WTC11 (cell line): ENCODE measurements around the gene CLBA1. TPM values are rescaled to one million over a fixed set of nuclear protein-coding genes. Genes with fewer than 3 reads are reported as not detected.

Experiments
- ATAC-seq: fragments of 200-7000 bp; cut with Tn5 transposase; 2 replicates; pipeline ENCODE4 v1.10.0; 2021; ENCODE audit warnings: mild to moderate bottlenecking, moderate library complexity
- CTCF ChIA-PET: fragments of 300-600 bp; sonication (Branson Sonifier 250); formaldehyde crosslinking; loops from one replicate; lab custom pipeline; 2021; ENCODE audit warnings: antibody characterized with exemption; lab: Charles Lee
- POLR2A ChIA-PET: fragments of 350-600 bp; sonication (Branson Sonifier 250); formaldehyde crosslinking; loops from one replicate; lab custom pipeline; 2021; ENCODE audit warnings: antibody characterized with exemption; lab: Charles Lee
- DNase-seq: peaks from one replicate; pipeline ENCODE4 v3.0.0; 2021; ENCODE audit warnings: low spot score
- H3K27ac Mint-ChIP-seq: 2 replicates; pipeline ENCODE4 v1.8.0; 2021; ENCODE audit warnings: mixed read lengths
- H3K27me3 Mint-ChIP-seq: 2 replicates; pipeline ENCODE4 v1.8.0; 2021; ENCODE audit warnings: low read depth, mild to moderate bottlenecking, moderate library complexity, mixed read lengths
- H3K36me3 Mint-ChIP-seq: 2 replicates; pipeline ENCODE4 v1.8.0; 2021; ENCODE audit warnings: mixed read lengths
- H3K4me1 Mint-ChIP-seq: 2 replicates; pipeline ENCODE4 v1.8.0; 2022; ENCODE audit warnings: mixed read lengths
- H3K4me3 Mint-ChIP-seq: 2 replicates; pipeline ENCODE4 v1.8.0; 2021; ENCODE audit warnings: mild to moderate bottlenecking, moderate library complexity, mixed read lengths
- H3K9me3 Mint-ChIP-seq: 2 replicates; pipeline ENCODE4 v1.8.0; 2021; ENCODE audit warnings: mixed read lengths
- ATF6 ChIP-seq: sonication (generic); formaldehyde crosslinking; IDR thresholded peaks from 2 replicates; pipeline ENCODE4 v1.8.1; 2023; ENCODE audit warnings: mild to moderate bottlenecking, missing genetic modification reagents
- CBFB ChIP-seq: sonication (generic); formaldehyde crosslinking; IDR thresholded peaks from 2 replicates; pipeline ENCODE4 v1.8.1; 2022; ENCODE audit warnings: mild to moderate bottlenecking, low read depth, missing genetic modification reagents
- FOXP1 ChIP-seq: sonication (generic); formaldehyde crosslinking; IDR thresholded peaks from 2 replicates; pipeline ENCODE4 v1.8.0; 2022; ENCODE audit warnings: missing genetic modification reagents, mild to moderate bottlenecking, moderate library complexity, borderline replicate concordance
- FOXP4 ChIP-seq: sonication (generic); formaldehyde crosslinking; IDR thresholded peaks from 2 replicates; pipeline ENCODE4 v1.8.0; 2022; ENCODE audit warnings: mild to moderate bottlenecking, missing genetic modification reagents
- GTF2I ChIP-seq: fragments of 250-450 bp; sonication (Bioruptor Pico); conservative IDR thresholded peaks from 2 replicates; pipeline ENCODE4 v1.4.0; 2021; ENCODE audit warnings: mild to moderate bottlenecking
- HMGA2 ChIP-seq: fragments of 250-450 bp; sonication (Bioruptor Pico); IDR thresholded peaks from 2 replicates; pipeline ENCODE4 v1.4.0; 2021; ENCODE audit warnings: mild to moderate bottlenecking, moderate library complexity
- IRF2 ChIP-seq: sonication (generic); formaldehyde crosslinking; IDR thresholded peaks from 2 replicates; pipeline ENCODE4 v1.8.0; 2022; ENCODE audit warnings: low read depth, missing genetic modification reagents, borderline replicate concordance
- MYBL2 ChIP-seq: sonication (generic); formaldehyde crosslinking; IDR thresholded peaks from 2 replicates; pipeline ENCODE4 v1.8.1; 2023; ENCODE audit warnings: mild to moderate bottlenecking, moderate library complexity, missing genetic modification reagents
- NFE2L1 ChIP-seq: sonication (generic); formaldehyde crosslinking; IDR thresholded peaks from 2 replicates; pipeline ENCODE4 v1.8.1; 2023; ENCODE audit warnings: missing genetic modification reagents
- NR1H2 ChIP-seq: sonication (generic); formaldehyde crosslinking; IDR thresholded peaks from 2 replicates; pipeline ENCODE4 v1.9.0; 2021; ENCODE audit warnings: mild to moderate bottlenecking, moderate library complexity, missing genetic modification reagents
- NR2C2 ChIP-seq: sonication (generic); formaldehyde crosslinking; IDR thresholded peaks from 2 replicates; pipeline ENCODE4 v1.8.0; 2022; ENCODE audit warnings: mild to moderate bottlenecking, missing genetic modification reagents
- PREB ChIP-seq: sonication (generic); formaldehyde crosslinking; IDR thresholded peaks from 2 replicates; pipeline ENCODE4 v1.8.1; 2022; ENCODE audit warnings: mild to moderate bottlenecking, missing genetic modification reagents, moderate library complexity, borderline replicate concordance
- SMAD4 ChIP-seq: sonication (generic); formaldehyde crosslinking; IDR thresholded peaks from 2 replicates; pipeline ENCODE4 v1.8.0; 2022; ENCODE audit warnings: mild to moderate bottlenecking, missing genetic modification reagents
- TCF7 ChIP-seq: sonication (generic); formaldehyde crosslinking; IDR thresholded peaks from 2 replicates; pipeline ENCODE4 v1.8.0; 2022; ENCODE audit warnings: mild to moderate bottlenecking, low read depth, missing genetic modification reagents, moderate library complexity
- TEAD4 ChIP-seq: sonication (generic); formaldehyde crosslinking; IDR thresholded peaks from 2 replicates; pipeline ENCODE4 v1.8.0; 2022; ENCODE audit warnings: mild to moderate bottlenecking, missing genetic modification reagents
- ZBTB21 ChIP-seq: sonication (generic); formaldehyde crosslinking; IDR thresholded peaks from 2 replicates; pipeline ENCODE4 v1.8.1; 2023; ENCODE audit warnings: mild to moderate bottlenecking, missing genetic modification reagents, borderline replicate concordance
- ZNF138 ChIP-seq: sonication (generic); formaldehyde crosslinking; conservative IDR thresholded peaks from 2 replicates; pipeline ENCODE4 v1.8.1; 2022; ENCODE audit warnings: mild to moderate bottlenecking, moderate library complexity, missing genetic modification reagents
- ZNF281 ChIP-seq: sonication (generic); formaldehyde crosslinking; IDR thresholded peaks from 2 replicates; pipeline ENCODE4 v1.8.0; 2023; ENCODE audit warnings: mild to moderate bottlenecking, missing genetic modification reagents
- ZNF423 ChIP-seq: fragments of 250-450 bp; sonication (Bioruptor Pico); IDR thresholded peaks from 2 replicates; pipeline ENCODE4 v2.1.2; 2022; ENCODE audit warnings: mild to moderate bottlenecking, moderate library complexity
- ZNF671 ChIP-seq: fragments of 250-450 bp; sonication (Bioruptor Pico); IDR thresholded peaks from 2 replicates; pipeline ENCODE4 v1.8.0; 2021; ENCODE audit warnings: mild to moderate bottlenecking
- total RNA-seq: library from RNA; stranded (reverse); gene quantifications from 3 replicates; pipeline ENCODE4 v1.2.3, GENCODE V29; 2021
- TF ChIP-seq, protein P1 (sequence below): sonication (generic); formaldehyde crosslinking; IDR thresholded peaks from 2 replicates; pipeline ENCODE4 v1.8.1; 2023; ENCODE audit warnings: mild to moderate bottlenecking, missing genetic modification reagents, moderate library complexity
- TF ChIP-seq, protein P2 (sequence below): sonication (generic); formaldehyde crosslinking; IDR thresholded peaks from 2 replicates; pipeline ENCODE4 v1.8.1; 2023; ENCODE audit warnings: mild to moderate bottlenecking, missing genetic modification reagents, borderline replicate concordance

Gene CLBA1
- total RNA-seq, 1 experiment from 2014 or later: 3.8 TPM

GRCh38 chr14:105007593-105008264, 22.1 kb downstream of the CLBA1 start (continued):
- TF ChIP-seq NFE2L1 (CRISPR knock-in tag) (no peak), NR2C2 (no peak), NR1H2 (CRISPR knock-in tag) (no peak), FOXP4 (no peak), GTF2I (CRISPR knock-in tag) (no peak), CBFB (CRISPR knock-in tag) (no peak), SMAD4 (CRISPR knock-in tag) (no peak), ZBTB21 (no peak), HMGA2 (CRISPR knock-in tag) (no peak)

- peaks cover 21% of the 10 kb centered on the region for H3K36me3 Mint-ChIP-seq
- no peaks in the 10 kb centered on the region for H3K27me3 Mint-ChIP-seq
- CTCF ChIA-PET: no interaction called here
- H3K9me3 Mint-ChIP-seq: no peaks in the 10 kb centered on the region
- ATAC-seq (no peak), DNase-seq (no peak)
- H3K4me1 Mint-ChIP-seq: peaks cover 17% of the 10 kb centered on the region
- POLR2A ChIA-PET: no interaction called here
- no peak overlapping the region for H3K4me3 Mint-ChIP-seq
- no peak overlapping the region for H3K27ac Mint-ChIP-seq
- TF ChIP-seq NR1H2 (CRISPR knock-in tag): no peak
- no peak for TF ChIP-seq ZNF671 (CRISPR knock-in tag)
- TF ChIP-seq FOXP1: no peak
- no peak for TF ChIP-seq IRF2 (CRISPR knock-in tag)
- no peak for TF ChIP-seq SMAD4 (CRISPR knock-in tag)
- TF ChIP-seq ZNF138 (CRISPR knock-in tag): no peak
- TF ChIP-seq, protein P1, sequence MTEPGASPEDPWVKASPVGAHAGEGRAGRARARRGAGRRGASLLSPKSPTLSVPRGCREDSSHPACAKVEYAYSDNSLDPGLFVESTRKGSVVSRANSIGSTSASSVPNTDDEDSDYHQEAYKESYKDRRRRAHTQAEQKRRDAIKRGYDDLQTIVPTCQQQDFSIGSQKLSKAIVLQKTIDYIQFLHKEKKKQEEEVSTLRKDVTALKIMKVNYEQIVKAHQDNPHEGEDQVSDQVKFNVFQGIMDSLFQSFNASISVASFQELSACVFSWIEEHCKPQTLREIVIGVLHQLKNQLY (CRISPR knock-in tag): no peak
- no peak for TF ChIP-seq HMGA2 (CRISPR knock-in tag)
- no peak for TF ChIP-seq TCF7 (CRISPR knock-in tag)
- no peak for TF ChIP-seq MYBL2 (CRISPR knock-in tag)
- no peak for TF ChIP-seq CBFB (CRISPR knock-in tag)
- TF ChIP-seq PREB (CRISPR knock-in tag): no peak
- TF ChIP-seq TEAD4: no peak
- TF ChIP-seq ZNF423: no peak
- no peak for TF ChIP-seq FOXP4
- no peak for TF ChIP-seq ATF6 (CRISPR knock-in tag)
- TF ChIP-seq, protein P2, sequence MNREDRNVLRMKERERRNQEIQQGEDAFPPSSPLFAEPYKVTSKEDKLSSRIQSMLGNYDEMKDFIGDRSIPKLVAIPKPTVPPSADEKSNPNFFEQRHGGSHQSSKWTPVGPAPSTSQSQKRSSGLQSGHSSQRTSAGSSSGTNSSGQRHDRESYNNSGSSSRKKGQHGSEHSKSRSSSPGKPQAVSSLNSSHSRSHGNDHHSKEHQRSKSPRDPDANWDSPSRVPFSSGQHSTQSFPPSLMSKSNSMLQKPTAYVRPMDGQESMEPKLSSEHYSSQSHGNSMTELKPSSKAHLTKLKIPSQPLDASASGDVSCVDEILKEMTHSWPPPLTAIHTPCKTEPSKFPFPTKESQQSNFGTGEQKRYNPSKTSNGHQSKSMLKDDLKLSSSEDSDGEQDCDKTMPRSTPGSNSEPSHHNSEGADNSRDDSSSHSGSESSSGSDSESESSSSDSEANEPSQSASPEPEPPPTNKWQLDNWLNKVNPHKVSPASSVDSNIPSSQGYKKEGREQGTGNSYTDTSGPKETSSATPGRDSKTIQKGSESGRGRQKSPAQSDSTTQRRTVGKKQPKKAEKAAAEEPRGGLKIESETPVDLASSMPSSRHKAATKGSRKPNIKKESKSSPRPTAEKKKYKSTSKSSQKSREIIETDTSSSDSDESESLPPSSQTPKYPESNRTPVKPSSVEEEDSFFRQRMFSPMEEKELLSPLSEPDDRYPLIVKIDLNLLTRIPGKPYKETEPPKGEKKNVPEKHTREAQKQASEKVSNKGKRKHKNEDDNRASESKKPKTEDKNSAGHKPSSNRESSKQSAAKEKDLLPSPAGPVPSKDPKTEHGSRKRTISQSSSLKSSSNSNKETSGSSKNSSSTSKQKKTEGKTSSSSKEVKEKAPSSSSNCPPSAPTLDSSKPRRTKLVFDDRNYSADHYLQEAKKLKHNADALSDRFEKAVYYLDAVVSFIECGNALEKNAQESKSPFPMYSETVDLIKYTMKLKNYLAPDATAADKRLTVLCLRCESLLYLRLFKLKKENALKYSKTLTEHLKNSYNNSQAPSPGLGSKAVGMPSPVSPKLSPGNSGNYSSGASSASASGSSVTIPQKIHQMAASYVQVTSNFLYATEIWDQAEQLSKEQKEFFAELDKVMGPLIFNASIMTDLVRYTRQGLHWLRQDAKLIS (CRISPR knock-in tag): no peak
- no peak for TF ChIP-seq ZNF281 (CRISPR knock-in tag)
Measured at GRCh38 chr14:105010106-105010505, 24.5 kb downstream of the CLBA1 start.
